ES-I3 (cell line): ENCODE results near the gene KCTD5.
"Not testable (repeated sequence)": the region's sequence is repeated elsewhere in the genome, so short reads cannot be mapped to it uniquely, and the experiment has no call there.

Source experiments
- H3K36me3 ChIP-seq: 2 replicates; pipeline ENCODE4 v1.6.1; 2013; ENCODE audit warnings: mild to moderate bottlenecking, low read length, control low read depth, moderate library complexity; ENCODE audit not compliant: insufficient read depth
- H3K4me1 ChIP-seq: 2 replicates; pipeline ENCODE4 v1.6.1; 2013; ENCODE audit warnings: mild to moderate bottlenecking, control low read depth, low read length; ENCODE audit not compliant: insufficient read depth
- H3K9ac ChIP-seq: 2 replicates; pipeline ENCODE4 v1.6.1; 2013; ENCODE audit warnings: low read depth, mild to moderate bottlenecking, low read length, moderate library complexity
- H3K9me3 ChIP-seq: 2 replicates; pipeline ENCODE4 v1.6.1; 2013; ENCODE audit warnings: mild to moderate bottlenecking, low read length, moderate library complexity; ENCODE audit not compliant: control insufficient read depth, insufficient read depth

KCTD5 gene

GRCh38 chr16:2715519-2715918, 33.2 kb downstream of the KCTD5 start:
- H3K4me1 ChIP-seq: no peaks in the 10 kb centered on the region; the same call in 1 of the 2 replicates
- no peaks in the 10 kb centered on the region for H3K9me3 ChIP-seq
- no peak overlapping the region; the same call in 1 of the 2 replicates for H3K9ac ChIP-seq
- H3K36me3 ChIP-seq: no peaks in the 10 kb centered on the region

GRCh38 chr16:2715966-2716885, 33.9 kb downstream of the KCTD5 start:
- no peaks in the 10 kb centered on the region for H3K9me3 ChIP-seq
- H3K36me3 ChIP-seq: no peaks in the 10 kb centered on the region
- H3K4me1 ChIP-seq: no peaks in the 10 kb centered on the region; the same call in 1 of the 2 replicates
- no peak overlapping the region; the same call in 1 of the 2 replicates for H3K9ac ChIP-seq

DNA sequence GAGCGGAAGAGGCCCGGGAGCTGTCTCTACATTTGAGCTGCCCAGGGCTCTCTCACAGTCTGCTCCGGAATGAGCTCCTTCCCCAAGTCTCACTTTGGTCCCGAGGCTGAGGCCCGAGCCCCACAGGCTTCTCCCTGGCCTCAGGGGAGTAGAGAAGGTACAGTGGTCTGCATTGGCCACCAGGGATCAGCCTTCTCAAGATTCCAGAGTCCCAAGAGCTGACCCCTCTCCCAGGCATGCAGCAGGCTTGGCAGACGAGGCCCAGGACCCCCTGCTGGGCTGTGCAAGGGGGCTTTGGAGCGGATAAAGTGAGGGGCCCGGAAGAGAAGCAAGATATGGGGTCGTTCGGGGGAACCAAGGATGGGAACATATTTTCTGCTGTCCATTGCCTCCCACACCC, 34.6 kb downstream of the KCTD5 start:
- Histone ChIP-seq H3K9ac (no peak overlapping the region), H3K36me3 (no peaks in the 10 kb centered on the region), H3K9me3 (no peaks in the 10 kb centered on the region), H3K4me1 (peaks cover under 1% of the 10 kb centered on the region; the same call in 1 of the 2 replicates)

GRCh38 chr16:2717383-2718263, 35.3 kb downstream of the KCTD5 start:
- no peaks in the 10 kb centered on the region for H3K36me3 ChIP-seq
- no peak overlapping the region for H3K9ac ChIP-seq
- no peaks in the 10 kb centered on the region for H3K9me3 ChIP-seq
- peaks cover 2% of the 10 kb centered on the region; the same call in 1 of the 2 replicates for H3K4me1 ChIP-seq

- Histone ChIP-seq H3K9me3 (no peaks in the 10 kb centered on the region), H3K4me1 (peaks cover 2% of the 10 kb centered on the region; the same call in 1 of the 2 replicates), H3K36me3 (no peaks in the 10 kb centered on the region), H3K9ac (peak overlapping the region; percentile 73)
These were observed 37.2 kb downstream of the KCTD5 start for GRCh38 chr16:2719328-2720063.

DNA sequence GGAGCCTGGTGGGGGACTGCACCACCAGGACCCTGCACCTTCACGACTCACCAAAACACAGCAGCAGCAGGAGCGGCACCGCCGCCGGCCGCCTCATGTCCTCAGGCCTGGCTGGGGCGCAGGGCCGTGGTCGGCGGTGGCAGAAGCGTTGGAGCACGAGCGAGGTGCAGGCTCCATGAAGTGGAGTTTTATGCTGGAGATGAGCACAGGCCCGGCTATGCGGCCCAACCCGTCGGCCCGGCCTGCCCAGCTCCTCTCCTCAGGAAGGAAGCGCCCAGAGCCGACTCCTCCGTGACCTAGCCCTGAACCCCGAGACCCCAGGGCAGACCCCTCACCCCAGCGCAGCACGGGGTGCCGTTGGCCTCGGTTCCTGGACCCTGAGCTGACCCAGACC, 37.7 kb downstream of the KCTD5 start, which contains the start of gene PRSS27:
PRSS27 (minus strand) TSS at position 161 of the 394 bp plus-strand sequence; CDS start at position 97, 64 bp downstream.
- Histone ChIP-seq H3K9ac (peak within 1 kb of the TSS; percentile 73), H3K4me1 (peaks cover 2% of the 10 kb centered on the region; the same call in 1 of the 2 replicates), H3K9me3 (no peaks in the 10 kb centered on the region), H3K36me3 (no peaks in the 10 kb centered on the region)

DNA sequence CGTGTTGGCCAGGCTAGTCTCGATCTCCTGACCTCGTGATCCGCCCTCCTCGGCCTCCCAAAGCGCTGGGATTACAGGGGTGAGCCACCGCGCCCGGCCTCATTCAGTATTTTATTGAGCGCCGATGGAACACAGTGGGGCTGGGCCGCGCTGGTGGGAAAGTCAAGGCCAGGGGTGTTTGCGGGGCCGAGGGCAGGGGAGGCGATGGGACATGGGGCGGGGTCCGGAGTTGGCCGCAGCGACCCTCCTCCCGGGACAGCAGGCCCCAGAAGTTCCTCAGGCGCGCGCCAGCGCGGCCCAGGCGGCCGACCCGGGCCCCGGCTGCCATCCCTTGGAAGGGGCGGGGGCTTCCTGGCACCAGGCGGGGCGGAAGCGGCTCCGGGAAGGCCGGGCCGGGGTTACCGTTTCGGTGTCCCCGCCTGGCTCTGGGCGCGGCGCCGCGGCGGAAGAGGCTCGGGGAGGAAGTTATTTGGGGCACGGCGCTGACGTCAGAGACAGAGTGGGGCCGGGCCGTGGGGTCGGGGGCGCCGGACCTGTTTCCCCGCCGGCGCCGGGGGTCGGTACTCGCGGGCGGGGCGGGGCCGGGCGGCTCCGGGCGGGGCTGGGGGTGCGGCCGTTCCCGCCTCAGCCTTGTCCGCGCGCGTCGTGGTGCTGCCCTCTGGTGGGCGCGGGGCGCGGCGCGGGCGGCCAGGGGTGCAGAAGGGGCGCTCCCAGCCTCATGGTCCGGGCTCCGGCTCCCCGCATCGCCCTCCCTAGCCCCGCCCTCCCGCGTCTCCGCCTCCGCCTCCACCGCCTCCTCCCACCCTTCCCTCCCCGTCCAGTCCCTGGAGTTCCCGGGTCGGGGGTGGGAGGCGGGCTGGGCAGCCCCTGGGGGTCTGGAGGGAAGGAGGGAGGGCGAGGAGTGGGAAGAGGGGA, 38.7 kb downstream of the KCTD5 start:
- Histone ChIP-seq H3K9ac (peak overlapping the region; percentile 73), H3K9me3 (no peaks in the 10 kb centered on the region), H3K36me3 (no peaks in the 10 kb centered on the region), H3K4me1 (peaks cover 2% of the 10 kb centered on the region; the same call in 1 of the 2 replicates)

DNA sequence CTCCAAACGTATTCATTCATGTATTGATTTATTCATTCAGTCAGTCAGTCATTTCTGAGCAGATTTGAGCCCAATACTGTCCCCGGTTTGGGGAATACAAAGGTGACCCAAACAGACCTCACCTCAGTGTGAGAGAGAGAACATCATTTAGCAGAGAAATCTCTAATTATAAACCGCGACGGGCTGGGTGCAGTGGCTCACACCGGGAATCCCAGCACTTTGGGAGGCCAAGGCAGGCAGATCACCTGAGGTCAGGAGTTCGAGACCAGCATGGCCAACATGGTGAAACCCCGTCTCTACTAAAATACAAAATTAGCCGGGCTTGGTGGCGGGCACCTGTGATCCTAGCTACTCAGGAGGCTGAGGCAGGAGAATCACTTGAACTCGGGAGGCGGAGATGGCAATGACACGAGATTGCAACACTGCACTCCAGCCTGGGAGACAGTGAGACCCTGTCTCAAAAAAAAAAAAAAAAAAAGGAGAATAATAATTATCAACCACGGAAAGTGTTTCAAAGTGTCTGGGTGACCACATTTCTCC, 39.4 kb downstream of the KCTD5 start:
- not testable (repeated sequence) for H3K36me3 ChIP-seq, H3K9me3 ChIP-seq, H3K4me1 ChIP-seq
- H3K9ac ChIP-seq: peak overlapping the region; percentile 45

DNA sequence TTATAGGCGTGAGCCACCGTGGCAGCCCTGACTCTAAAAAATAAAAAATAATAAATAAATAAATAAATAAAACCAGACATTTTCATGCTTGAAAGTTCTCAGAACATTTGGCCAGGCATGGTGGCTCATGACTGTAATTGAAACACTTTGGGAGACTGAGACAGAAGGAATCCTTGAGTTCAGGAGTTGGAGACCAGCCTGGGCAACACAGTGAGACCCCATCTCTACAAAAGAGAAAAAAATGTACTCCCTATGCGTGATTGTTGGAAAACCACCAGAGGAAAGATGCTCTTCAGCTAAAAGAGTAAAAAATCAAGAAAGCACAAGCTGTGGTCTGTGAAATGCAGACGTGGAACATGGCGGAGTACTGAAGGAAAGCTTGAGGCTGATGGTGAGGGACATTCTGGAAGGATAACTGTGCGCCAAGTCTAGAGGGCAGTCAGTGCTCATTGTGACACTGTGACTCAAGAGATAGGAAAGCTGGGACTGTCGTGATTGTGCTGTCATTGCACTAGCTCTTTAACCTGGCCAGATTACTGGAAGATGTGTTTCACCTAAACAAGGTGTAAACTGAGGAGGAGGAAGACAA, 41.9 kb downstream of the KCTD5 start:
- Histone ChIP-seq H3K9ac (no peak overlapping the region), H3K9me3 (no peaks in the 10 kb centered on the region), H3K36me3 (no peaks in the 10 kb centered on the region), H3K4me1 (peaks cover 2% of the 10 kb centered on the region; the same call in 1 of the 2 replicates)

DNA sequence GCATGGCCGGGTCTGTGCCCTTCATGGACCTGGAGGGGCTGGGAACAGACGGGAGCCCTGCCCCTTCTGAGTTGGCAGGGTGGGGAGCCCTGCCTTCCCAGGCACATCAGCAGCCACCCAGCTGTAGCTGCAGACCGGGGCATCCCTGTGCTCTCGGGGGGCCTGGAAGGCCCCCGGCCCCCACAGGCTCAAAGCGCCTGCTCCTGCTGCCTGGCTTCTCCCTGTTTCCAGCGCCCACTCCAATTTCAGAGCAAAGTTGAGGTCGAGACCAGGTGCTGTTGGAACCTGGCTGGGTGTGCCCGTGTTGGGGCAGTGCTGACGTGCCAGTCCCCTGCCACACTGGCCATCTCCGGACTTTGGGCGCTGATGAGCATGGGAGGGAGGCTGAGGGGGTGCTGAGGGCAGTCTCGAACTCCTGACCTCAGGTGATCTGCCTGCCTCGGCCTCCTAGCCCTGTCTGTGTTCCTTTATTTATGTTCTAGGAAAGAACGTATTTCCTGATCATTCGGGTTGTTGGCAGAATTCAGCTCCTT, 42.6 kb downstream of the KCTD5 start:
- peaks cover 2% of the 10 kb centered on the region; the same call in 1 of the 2 replicates for H3K4me1 ChIP-seq
- no peaks in the 10 kb centered on the region for H3K9me3 ChIP-seq
- no peaks in the 10 kb centered on the region for H3K36me3 ChIP-seq
- H3K9ac ChIP-seq: no peak overlapping the region

GRCh38 chr16:2726923-2727322, 44.6 kb downstream of the KCTD5 start:
- no peaks in the 10 kb centered on the region for H3K36me3 ChIP-seq
- H3K9ac ChIP-seq: no peak overlapping the region
- H3K9me3 ChIP-seq: no peaks in the 10 kb centered on the region
- peaks cover 2% of the 10 kb centered on the region; the same call in 1 of the 2 replicates for H3K4me1 ChIP-seq

- Histone ChIP-seq H3K9ac (no peak overlapping the region), H3K36me3 (no peaks in the 10 kb centered on the region), H3K9me3 (no peaks in the 10 kb centered on the region), H3K4me1 (no peaks in the 10 kb centered on the region)
These were observed 45.7 kb downstream of the KCTD5 start for GRCh38 chr16:2728034-2728433.
